ENCODE results near the gene IPO5.

DNA sequence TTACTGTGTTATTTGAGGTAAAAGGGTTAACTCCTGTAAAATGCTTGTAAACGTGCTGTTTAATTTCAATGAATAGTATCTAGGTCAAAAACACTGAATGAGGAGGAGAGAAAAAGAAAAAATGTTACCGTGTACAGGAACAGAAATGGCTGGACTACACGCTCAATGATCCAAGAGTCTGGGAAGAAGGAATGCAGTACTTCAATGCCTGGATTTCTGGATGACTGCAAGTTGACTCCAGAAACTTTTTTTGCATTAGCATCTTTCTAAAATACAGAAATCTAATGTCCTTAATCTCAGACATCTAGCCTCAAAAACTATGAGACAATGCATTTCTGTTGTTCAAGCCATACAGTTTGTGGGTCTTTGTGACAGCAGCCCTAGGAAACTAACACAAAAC lies 17.4 kb upstream of the IPO5 start:
- TF ChIP-seq, protein P1, sequence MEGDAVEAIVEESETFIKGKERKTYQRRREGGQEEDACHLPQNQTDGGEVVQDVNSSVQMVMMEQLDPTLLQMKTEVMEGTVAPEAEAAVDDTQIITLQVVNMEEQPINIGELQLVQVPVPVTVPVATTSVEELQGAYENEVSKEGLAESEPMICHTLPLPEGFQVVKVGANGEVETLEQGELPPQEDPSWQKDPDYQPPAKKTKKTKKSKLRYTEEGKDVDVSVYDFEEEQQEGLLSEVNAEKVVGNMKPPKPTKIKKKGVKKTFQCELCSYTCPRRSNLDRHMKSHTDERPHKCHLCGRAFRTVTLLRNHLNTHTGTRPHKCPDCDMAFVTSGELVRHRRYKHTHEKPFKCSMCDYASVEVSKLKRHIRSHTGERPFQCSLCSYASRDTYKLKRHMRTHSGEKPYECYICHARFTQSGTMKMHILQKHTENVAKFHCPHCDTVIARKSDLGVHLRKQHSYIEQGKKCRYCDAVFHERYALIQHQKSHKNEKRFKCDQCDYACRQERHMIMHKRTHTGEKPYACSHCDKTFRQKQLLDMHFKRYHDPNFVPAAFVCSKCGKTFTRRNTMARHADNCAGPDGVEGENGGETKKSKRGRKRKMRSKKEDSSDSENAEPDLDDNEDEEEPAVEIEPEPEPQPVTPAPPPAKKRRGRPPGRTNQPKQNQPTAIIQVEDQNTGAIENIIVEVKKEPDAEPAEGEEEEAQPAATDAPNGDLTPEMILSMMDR (IDR thresholded peaks at IDR 0.05): no peak
- no peak for TF ChIP-seq POLR2A (IDR thresholded peaks at IDR 0.05)
